ENCODE results near the gene KDELR3. TPM values are rescaled to one million over a fixed set of nuclear protein-coding genes. Genes with fewer than 3 reads are reported as not detected.

The KDELR3 gene
- total RNA-seq, 3 donors from 2014 or later: 4.2 to 14.4 (median 11.3) TPM

- no peak for DNase-seq
- ATAC-seq: no peak
- Histone ChIP-seq H3K4me1 (ENCODE audit: low read depth) (peaks cover 11% of the 10 kb centered on the region), H3K9me3 (no peaks in the 10 kb centered on the region), H3K36me3 (ENCODE audit: low read depth) (no peaks in the 10 kb centered on the region), H3K4me3 (no peak overlapping the region)
- intact Hi-C loops (cut with DNase I, micrococcal nuclease): no loop called here
- TF ChIP-seq CTCF (IDR thresholded peaks at IDR 0.05): no peak
Measured at GRCh38 chr22:38451864-38452263, 16.0 kb upstream of the KDELR3 start.

- intact Hi-C loops (cut with DNase I, micrococcal nuclease): no loop called here
- DNase-seq: no peak
- H3K9me3 ChIP-seq: no peaks in the 10 kb centered on the region
- no peak for TF ChIP-seq CTCF (IDR thresholded peaks at IDR 0.05)
- no peaks in the 10 kb centered on the region for H3K36me3 ChIP-seq (ENCODE audit: low read depth)
- H3K4me3 ChIP-seq: no peak overlapping the region
- H3K4me1 ChIP-seq (ENCODE audit: low read depth): peaks cover 11% of the 10 kb centered on the region
- no peak for ATAC-seq
Measured at GRCh38 chr22:38452373-38453065, 15.4 kb upstream of the KDELR3 start.

GRCh38 chr22:38453066-38453672, 14.7 kb upstream of the KDELR3 start:
- ATAC-seq (no peak), DNase-seq (no peak)
- no peak overlapping the region for H3K4me3 ChIP-seq
- TF ChIP-seq CTCF (IDR thresholded peaks at IDR 0.05): no peak
- no peaks in the 10 kb centered on the region for H3K9me3 ChIP-seq
- intact Hi-C loops (cut with DNase I, micrococcal nuclease): no loop called here
- no peaks in the 10 kb centered on the region for H3K36me3 ChIP-seq (ENCODE audit: low read depth)
- H3K4me1 ChIP-seq (ENCODE audit: low read depth): peaks cover 11% of the 10 kb centered on the region

- no peaks in the 10 kb centered on the region for H3K36me3 ChIP-seq (ENCODE audit: low read depth)
- H3K4me1 ChIP-seq (ENCODE audit: low read depth): peaks cover 11% of the 10 kb centered on the region
- no peak overlapping the region for H3K4me3 ChIP-seq
- no peaks in the 10 kb centered on the region for H3K9me3 ChIP-seq
- intact Hi-C loops (cut with DNase I, micrococcal nuclease): no loop called here
- ATAC-seq: no peak
- TF ChIP-seq CTCF (IDR thresholded peaks at IDR 0.05): no peak
- DNase-seq: no peak
Measured at GRCh38 chr22:38453996-38454352, 13.9 kb upstream of the KDELR3 start.

GRCh38 chr22:38454353-38455075, 13.4 kb upstream of the KDELR3 start:
- DNase-seq (no peak), ATAC-seq (peak; percentile 28)

More at GRCh38 chr22:38454353-38455075, 13.4 kb upstream of the KDELR3 start:
- H3K4me3 ChIP-seq: no peak overlapping the region
- no peak for TF ChIP-seq CTCF (IDR thresholded peaks at IDR 0.05)
- intact Hi-C loops (cut with DNase I, micrococcal nuclease): no loop called here
- H3K4me1 ChIP-seq (ENCODE audit: low read depth): peaks cover 11% of the 10 kb centered on the region
- H3K36me3 ChIP-seq (ENCODE audit: low read depth): no peaks in the 10 kb centered on the region
- no peaks in the 10 kb centered on the region for H3K9me3 ChIP-seq

Measured in mucosa of descending colon (tissue), 3 donors.